T-helper 2 cell treated with Interferon-gamma antibody and Interleukin-4, amounts not matched to agents 5 μg/mL and 100 μg/mL, for 36 hours (primary cell): ENCODE data around the gene KRTAP1-1.
"Not testable (repeated sequence)": the region's sequence is repeated elsewhere in the genome, so short reads cannot be mapped to it uniquely, and the experiment has no call there.

Source experiments
- DNase-seq: peaks from one replicate; pipeline ENCODE4 v3.0.0; 2021; ENCODE audit warnings: low spot score
- H3K27ac Mint-ChIP-seq: one replicate; pipeline ENCODE4 v1.8.0; 2021; ENCODE audit warnings: mild to moderate bottlenecking, mixed read lengths
- H3K27me3 Mint-ChIP-seq: one replicate; pipeline ENCODE4 v1.8.0; 2021; ENCODE audit warnings: low read depth, mixed read lengths
- H3K36me3 Mint-ChIP-seq: one replicate; pipeline ENCODE4 v1.8.0; 2021; ENCODE audit warnings: low read depth, mixed read lengths
- H3K4me1 Mint-ChIP-seq: one replicate; pipeline ENCODE4 v1.8.0; 2021; ENCODE audit warnings: low read depth, mixed read lengths
- H3K4me3 Mint-ChIP-seq: one replicate; pipeline ENCODE4 v1.8.0; 2022; ENCODE audit warnings: mild to moderate bottlenecking, moderate library complexity, mixed read lengths
- H3K9me3 Mint-ChIP-seq: one replicate; pipeline ENCODE4 v1.8.0; 2021; ENCODE audit warnings: mixed read lengths

The KRTAP1-1 gene

GRCh38 chr17:41064301-41064700, 23.1 kb upstream of the KRTAP1-1 start:
- H3K4me3 Mint-ChIP-seq: no peak overlapping the region
- H3K4me1 Mint-ChIP-seq: no peaks in the 10 kb centered on the region
- no peak for DNase-seq
- H3K27ac Mint-ChIP-seq: no peak overlapping the region
- H3K9me3 Mint-ChIP-seq: no peaks in the 10 kb centered on the region
- peaks cover 19% of the 10 kb centered on the region for H3K27me3 Mint-ChIP-seq
- H3K36me3 Mint-ChIP-seq: no peaks in the 10 kb centered on the region

- Mint-ChIP-seq H3K4me3 (no peak overlapping the region), H3K36me3 (no peaks in the 10 kb centered on the region), H3K9me3 (no peaks in the 10 kb centered on the region), H3K27ac (no peak overlapping the region), H3K4me1 (no peaks in the 10 kb centered on the region), H3K27me3 (peaks cover 26% of the 10 kb centered on the region)
- no peak for DNase-seq
These were observed 22.2 kb upstream of the KRTAP1-1 start for GRCh38 chr17:41063449-41063848.

GRCh38 chr17:41061964-41062363, 20.7 kb upstream of the KRTAP1-1 start:
- peaks cover 29% of the 10 kb centered on the region for H3K27me3 Mint-ChIP-seq
- no peaks in the 10 kb centered on the region for H3K36me3 Mint-ChIP-seq
- no peak for DNase-seq
- H3K4me3 Mint-ChIP-seq: no peak overlapping the region
- peaks cover 6% of the 10 kb centered on the region for H3K9me3 Mint-ChIP-seq
- no peaks in the 10 kb centered on the region for H3K4me1 Mint-ChIP-seq
- no peak overlapping the region for H3K27ac Mint-ChIP-seq

GRCh38 chr17:41060052-41060604, 18.9 kb upstream of the KRTAP1-1 start, which contains the start of gene KRTAP2-3:
TSS of gene KRTAP2-3 (minus strand) at chr17:41060114. CDS start at chr17:41060050, 64 bp downstream.
- Mint-ChIP-seq H3K4me1 (no peaks in the 10 kb centered on the region), H3K9me3 (peaks cover 6% of the 10 kb centered on the region), H3K4me3 (no peak within 1 kb of the TSS), H3K36me3 (no peaks in the 10 kb centered on the region), H3K27me3 (peaks cover 29% of the 10 kb centered on the region), H3K27ac (no peak within 1 kb of the TSS)
- no peak for DNase-seq

GRCh38 chr17:41059276-41060051, 18.2 kb upstream of the KRTAP1-1 start:
- H3K27me3 Mint-ChIP-seq: peaks cover 29% of the 10 kb centered on the region
- not testable (repeated sequence) for H3K36me3 Mint-ChIP-seq, H3K27ac Mint-ChIP-seq, H3K4me3 Mint-ChIP-seq, H3K4me1 Mint-ChIP-seq, H3K9me3 Mint-ChIP-seq, DNase-seq

GRCh38 chr17:41058741-41059140, 17.5 kb upstream of the KRTAP1-1 start:
- Mint-ChIP-seq H3K4me1 (no peaks in the 10 kb centered on the region), H3K36me3 (no peaks in the 10 kb centered on the region), H3K27ac (no peak overlapping the region), H3K27me3 (peaks cover 30% of the 10 kb centered on the region), H3K9me3 (peaks cover 6% of the 10 kb centered on the region), H3K4me3 (no peak overlapping the region)
- DNase-seq: no peak

GRCh38 chr17:41057547-41057946, 16.3 kb upstream of the KRTAP1-1 start:
- H3K27ac Mint-ChIP-seq: no peak overlapping the region

GRCh38 chr17:41055130-41055529, 13.9 kb upstream of the KRTAP1-1 start, which contains the start of gene KRTAP2-2:
TSS of gene KRTAP2-2 (minus strand) at chr17:41055230. CDS start at chr17:41055211, 19 bp downstream.
- not testable (repeated sequence) for H3K4me3 Mint-ChIP-seq, H3K27ac Mint-ChIP-seq, H3K4me1 Mint-ChIP-seq, DNase-seq, H3K9me3 Mint-ChIP-seq, H3K36me3 Mint-ChIP-seq
- H3K27me3 Mint-ChIP-seq: peaks cover 22% of the 10 kb centered on the region

More at GRCh38 chr17:41057547-41057946, 16.3 kb upstream of the KRTAP1-1 start:
- H3K36me3 Mint-ChIP-seq: no peaks in the 10 kb centered on the region
- H3K4me1 Mint-ChIP-seq: no peaks in the 10 kb centered on the region
- no peak overlapping the region for H3K4me3 Mint-ChIP-seq
- peaks cover 33% of the 10 kb centered on the region for H3K27me3 Mint-ChIP-seq
- peaks cover 6% of the 10 kb centered on the region for H3K9me3 Mint-ChIP-seq
- DNase-seq: no peak

- not testable (repeated sequence) for H3K4me1 Mint-ChIP-seq, H3K27ac Mint-ChIP-seq, DNase-seq, H3K36me3 Mint-ChIP-seq, H3K4me3 Mint-ChIP-seq, H3K9me3 Mint-ChIP-seq
- peaks cover 21% of the 10 kb centered on the region for H3K27me3 Mint-ChIP-seq
These were observed 13.3 kb upstream of the KRTAP1-1 start for GRCh38 chr17:41054556-41054955.

- Mint-ChIP-seq H3K9me3 (peaks cover 6% of the 10 kb centered on the region), H3K36me3 (no peaks in the 10 kb centered on the region), H3K27ac (no peak overlapping the region), H3K27me3 (peaks cover 16% of the 10 kb centered on the region), H3K4me1 (no peaks in the 10 kb centered on the region), H3K4me3 (no peak overlapping the region)
- no peak for DNase-seq
These were observed 12.8 kb upstream of the KRTAP1-1 start for GRCh38 chr17:41054025-41054424.

- Mint-ChIP-seq H3K27me3 (peaks cover 9% of the 10 kb centered on the region), H3K9me3 (peaks cover 4% of the 10 kb centered on the region), H3K4me1 (no peaks in the 10 kb centered on the region), H3K27ac (no peak overlapping the region), H3K4me3 (no peak overlapping the region), H3K36me3 (no peaks in the 10 kb centered on the region)
- DNase-seq: no peak
These were observed 11.3 kb upstream of the KRTAP1-1 start for GRCh38 chr17:41052566-41052965.

- Mint-ChIP-seq H3K4me3 (no peak overlapping the region), H3K9me3 (no peaks in the 10 kb centered on the region), H3K27ac (no peak overlapping the region), H3K36me3 (no peaks in the 10 kb centered on the region), H3K4me1 (no peaks in the 10 kb centered on the region), H3K27me3 (peaks cover 9% of the 10 kb centered on the region)
- DNase-seq: no peak
These were observed 7.9 kb upstream of the KRTAP1-1 start for GRCh38 chr17:41049110-41049509.

GRCh38 chr17:41048441-41048840, 7.2 kb upstream of the KRTAP1-1 start:
- no peaks in the 10 kb centered on the region for H3K4me1 Mint-ChIP-seq
- peaks cover 12% of the 10 kb centered on the region for H3K27me3 Mint-ChIP-seq
- no peaks in the 10 kb centered on the region for H3K36me3 Mint-ChIP-seq
- H3K9me3 Mint-ChIP-seq: peaks cover 3% of the 10 kb centered on the region
- H3K4me3 Mint-ChIP-seq: no peak overlapping the region
- no peak overlapping the region for H3K27ac Mint-ChIP-seq
- DNase-seq: no peak

- DNase-seq, H3K27me3 Mint-ChIP-seq, H3K4me3 Mint-ChIP-seq, H3K4me1 Mint-ChIP-seq, H3K36me3 Mint-ChIP-seq, H3K9me3 Mint-ChIP-seq, H3K27ac Mint-ChIP-seq: not testable (repeated sequence)
These were observed 5.7 kb upstream of the KRTAP1-1 start, which contains the start of gene KRTAP2-1 for GRCh38 chr17:41046735-41047465. TSS of gene KRTAP2-1 (minus strand) at chr17:41047316. CDS start at chr17:41047267, 49 bp downstream.
